Progenitor cell of endocrine pancreas (in vitro differentiated cells): ENCODE results near the gene CDH16. TPM values are rescaled to one million over a fixed set of nuclear protein-coding genes. Genes with fewer than 3 reads are reported as not detected.

Experiments
- DNase-seq: peaks from one replicate; pipeline ENCODE4 v3.0.0; 2021; ENCODE audit warnings: low spot score; ENCODE audit not compliant: unreplicated experiment
- H3K27ac Mint-ChIP-seq: 2 replicates; pipeline ENCODE4 v1.8.0; 2021; ENCODE audit warnings: mild to moderate bottlenecking, moderate library complexity, mixed read lengths
- H3K27me3 Mint-ChIP-seq: 2 replicates; pipeline ENCODE4 v1.8.0; 2021; ENCODE audit warnings: mixed read lengths
- H3K36me3 Mint-ChIP-seq: 2 replicates; pipeline ENCODE4 v1.8.0; 2022; ENCODE audit warnings: mixed read lengths; ENCODE audit not compliant: insufficient read depth
- H3K4me1 Mint-ChIP-seq: 2 replicates; pipeline ENCODE4 v1.8.0; 2021; ENCODE audit warnings: low read depth, mixed read lengths
- H3K4me3 Mint-ChIP-seq: 2 replicates; pipeline ENCODE4 v1.8.0; 2021; ENCODE audit warnings: low read depth, mild to moderate bottlenecking, moderate library complexity, mixed read lengths
- H3K9me3 Mint-ChIP-seq: 2 replicates; pipeline ENCODE4 v1.8.0; 2021; ENCODE audit warnings: low read depth, mixed read lengths
- CTCF ChIP-seq: fragments of 200-600 bp; sonication (generic); IDR thresholded peaks from one replicate; pipeline ENCODE4 v1.5.0; 2021; ENCODE audit warnings: antibody characterized with exemption, mild to moderate bottlenecking; ENCODE audit not compliant: unreplicated experiment
- total RNA-seq: library from RNA; stranded (reverse); gene quantifications from 2 replicates; pipeline ENCODE4 v1.2.1, GENCODE V29; 2021

Gene CDH16
- total RNA-seq, 1 donor from 2014 or later: not detected

GRCh38 chr16:66915041-66915440, 3.6 kb downstream of the CDH16 start:
- Mint-ChIP-seq H3K36me3 (no peaks in the 10 kb centered on the region), H3K4me1 (peaks cover 2% of the 10 kb centered on the region), H3K27ac (no peak overlapping the region), H3K4me3 (no peak overlapping the region), H3K27me3 (peaks cover 33% of the 10 kb centered on the region), H3K9me3 (no peaks in the 10 kb centered on the region)
- no peak for DNase-seq
- TF ChIP-seq CTCF: no peak

- H3K27me3 Mint-ChIP-seq: peaks cover 36% of the 10 kb centered on the region
- H3K36me3 Mint-ChIP-seq: no peaks in the 10 kb centered on the region
- no peak for DNase-seq
Measured at GRCh38 chr16:66914541-66914940, 4.1 kb downstream of the CDH16 start.

GRCh38 chr16:66913711-66914110, 5.0 kb downstream of the CDH16 start:
- TF ChIP-seq CTCF: no peak
- no peak overlapping the region for H3K27ac Mint-ChIP-seq
- H3K4me3 Mint-ChIP-seq: no peak overlapping the region
- no peaks in the 10 kb centered on the region for H3K9me3 Mint-ChIP-seq
- DNase-seq: no peak
- H3K36me3 Mint-ChIP-seq: no peaks in the 10 kb centered on the region
- no peaks in the 10 kb centered on the region for H3K4me1 Mint-ChIP-seq
- peaks cover 32% of the 10 kb centered on the region for H3K27me3 Mint-ChIP-seq

More at GRCh38 chr16:66914541-66914940, 4.1 kb downstream of the CDH16 start:
- Mint-ChIP-seq H3K4me3 (no peak overlapping the region), H3K27ac (no peak overlapping the region), H3K4me1 (peaks cover 2% of the 10 kb centered on the region), H3K9me3 (no peaks in the 10 kb centered on the region)
- no peak for TF ChIP-seq CTCF

- TF ChIP-seq CTCF: peak; percentile 34
Measured at GRCh38 chr16:66913081-66913480, 5.6 kb downstream of the CDH16 start.

GRCh38 chr16:66911801-66912200, 6.9 kb downstream of the CDH16 start:
- no peak overlapping the region for H3K27ac Mint-ChIP-seq
- H3K4me1 Mint-ChIP-seq: no peaks in the 10 kb centered on the region
- DNase-seq: no peak
- H3K36me3 Mint-ChIP-seq: no peaks in the 10 kb centered on the region
- peaks cover 38% of the 10 kb centered on the region for H3K27me3 Mint-ChIP-seq
- H3K4me3 Mint-ChIP-seq: no peak overlapping the region
- TF ChIP-seq CTCF: no peak
- H3K9me3 Mint-ChIP-seq: no peaks in the 10 kb centered on the region

More at GRCh38 chr16:66913081-66913480, 5.6 kb downstream of the CDH16 start:
- Mint-ChIP-seq H3K27me3 (peaks cover 35% of the 10 kb centered on the region), H3K4me3 (no peak overlapping the region), H3K4me1 (no peaks in the 10 kb centered on the region), H3K9me3 (no peaks in the 10 kb centered on the region), H3K36me3 (no peaks in the 10 kb centered on the region), H3K27ac (no peak overlapping the region)
- peak; percentile 38 for DNase-seq
